Activated T-cell treated with anti-CD3 and anti-CD28 coated beads for 4 hours (primary cell): Measurements from ENCODE around the gene USH1G.
"Not testable (repeated sequence)": the region's sequence is repeated elsewhere in the genome, so short reads cannot be mapped to it uniquely, and the experiment has no call there.

Experiments used
- DNase-seq: peaks from one replicate; pipeline ENCODE4 v3.0.0-alpha.2; 2020

USH1G gene

DNA sequence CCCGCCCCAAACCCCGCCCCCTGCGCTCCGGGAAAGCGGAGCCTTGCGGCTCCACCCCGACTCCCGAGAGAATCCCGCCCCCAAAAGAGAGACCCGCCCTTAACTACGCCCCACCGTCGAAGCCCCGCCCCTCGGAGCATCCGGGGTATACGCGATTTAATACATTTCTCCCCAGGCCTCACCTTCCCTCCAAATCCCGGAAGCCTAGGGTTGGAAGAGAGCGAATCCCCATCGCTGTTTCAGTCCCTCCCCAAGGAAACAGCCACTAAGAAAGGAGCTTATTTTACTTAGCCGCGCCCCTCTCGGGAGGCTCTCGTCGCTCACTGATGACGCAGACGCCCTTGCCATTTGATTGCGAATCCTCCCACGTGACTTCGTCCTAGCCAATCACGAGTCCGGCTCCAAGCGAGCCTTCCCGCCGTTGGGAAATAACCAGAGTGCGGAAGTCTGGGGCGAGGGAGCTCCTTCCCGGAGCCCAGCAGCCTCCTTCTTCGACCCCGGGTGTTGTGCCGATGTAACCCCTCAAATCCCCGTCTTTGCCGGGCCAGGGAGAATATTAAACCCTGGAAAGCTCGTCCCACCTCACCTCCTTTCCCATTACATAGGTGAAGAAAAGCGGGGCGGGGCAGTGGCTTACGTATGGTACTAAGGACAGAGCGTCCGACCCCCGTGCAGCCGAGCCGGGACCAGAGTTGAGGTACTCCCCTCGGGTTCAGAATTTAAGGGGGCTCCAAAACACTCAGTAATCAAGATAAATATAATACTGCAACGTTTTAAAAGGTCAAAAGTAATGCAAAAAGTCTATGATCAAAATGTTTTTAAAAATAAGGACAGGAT lies 49.8 kb downstream of the USH1G start:
- peak; percentile 99 for DNase-seq

DNA sequence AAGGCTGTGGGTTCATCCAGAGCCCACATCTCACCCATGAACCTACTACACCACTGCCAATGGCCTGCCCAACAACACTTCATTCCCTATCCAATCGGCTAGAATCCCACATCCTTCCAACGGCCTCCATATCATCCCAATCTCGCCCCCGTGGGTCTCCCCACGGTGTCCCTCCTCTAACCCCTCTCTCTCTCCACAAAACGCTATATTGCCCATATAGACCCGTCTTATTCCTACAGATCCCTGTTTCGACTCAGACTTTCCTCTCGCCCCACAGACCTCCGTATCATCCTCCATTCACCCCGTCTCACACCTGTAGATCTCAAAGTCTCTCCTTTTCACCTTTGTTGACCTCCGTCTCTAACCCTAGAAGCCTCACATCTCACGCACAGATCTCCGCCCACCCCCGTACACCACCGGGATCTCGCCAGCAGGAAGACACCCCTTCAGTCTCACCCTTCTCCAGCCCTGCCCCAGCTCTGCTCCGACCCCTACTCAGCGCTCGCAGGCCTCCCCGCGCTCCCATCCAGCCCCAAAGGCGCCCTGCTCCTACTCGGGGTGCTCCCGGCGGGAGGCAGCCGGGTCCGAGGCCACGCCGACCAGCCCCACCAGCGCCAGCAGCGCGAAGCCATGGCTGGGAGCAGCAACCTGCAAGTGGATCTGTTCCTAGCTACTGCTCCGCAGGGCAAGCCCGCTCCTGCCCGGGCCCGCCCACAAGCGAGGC lies 50.6 kb downstream of the USH1G start, which contains the start of gene FDXR:
FDXR (minus strand) TSS at position 682 of the 724 bp plus-strand sequence; CDS start at position 632, 50 bp downstream.
- peak; percentile 11 for DNase-seq

DNA sequence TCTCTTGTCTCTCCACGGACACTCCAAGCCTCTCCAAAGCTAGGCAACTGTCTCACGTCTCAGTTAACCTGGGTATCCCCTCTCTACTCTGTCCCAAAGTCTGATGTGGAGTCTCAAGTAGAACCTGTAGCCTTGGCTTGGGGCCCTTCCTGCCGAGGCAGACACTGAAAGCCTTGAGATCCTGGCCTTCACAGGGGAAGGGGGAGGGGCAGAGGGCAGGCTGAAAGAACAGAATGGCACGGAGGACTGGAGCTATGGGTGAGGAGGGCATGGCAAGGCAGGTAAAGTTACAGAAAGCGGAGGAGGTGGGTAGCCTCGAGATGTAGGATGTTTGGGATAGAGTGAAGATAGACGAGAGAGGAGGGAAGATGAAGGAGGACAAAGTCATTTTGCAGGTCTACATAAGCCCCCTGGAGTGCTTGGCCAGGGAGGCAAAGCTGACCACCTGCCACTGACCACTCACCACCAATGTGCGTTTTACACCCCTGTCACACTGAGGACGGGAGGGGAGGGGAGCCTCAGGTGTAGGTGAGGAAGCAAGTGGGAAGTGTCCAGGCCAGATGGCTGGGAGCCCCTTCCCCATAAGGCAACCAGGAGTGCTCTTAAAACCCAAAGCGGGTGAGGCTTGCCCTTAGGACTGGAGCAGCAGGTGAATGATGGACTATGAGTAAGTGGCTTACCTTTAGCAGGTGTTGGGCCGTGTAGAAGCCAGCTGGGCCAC lies 51.5 kb downstream of the USH1G start:
- DNase-seq: no peak

DNA sequence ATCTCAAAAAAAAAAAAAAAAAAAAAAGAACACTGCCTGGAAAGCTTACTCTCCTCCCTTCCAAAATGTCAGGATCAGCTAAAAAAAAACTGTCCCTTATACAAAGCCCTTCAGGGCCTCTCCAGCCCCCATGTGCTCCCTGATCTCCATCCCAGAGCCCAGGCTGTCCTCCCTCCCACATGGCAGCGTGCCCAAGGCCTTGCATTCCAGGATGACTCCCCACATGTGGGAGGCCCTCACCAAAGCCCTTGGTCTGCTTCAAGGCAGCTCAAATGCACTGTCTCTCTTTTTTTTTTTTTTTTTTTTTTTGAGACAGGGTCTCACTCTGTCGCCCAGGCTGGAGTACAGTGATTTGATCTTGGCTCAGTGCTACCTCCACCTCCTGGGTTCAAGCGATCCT lies 52.5 kb downstream of the USH1G start:
- DNase-seq: no peak

DNA sequence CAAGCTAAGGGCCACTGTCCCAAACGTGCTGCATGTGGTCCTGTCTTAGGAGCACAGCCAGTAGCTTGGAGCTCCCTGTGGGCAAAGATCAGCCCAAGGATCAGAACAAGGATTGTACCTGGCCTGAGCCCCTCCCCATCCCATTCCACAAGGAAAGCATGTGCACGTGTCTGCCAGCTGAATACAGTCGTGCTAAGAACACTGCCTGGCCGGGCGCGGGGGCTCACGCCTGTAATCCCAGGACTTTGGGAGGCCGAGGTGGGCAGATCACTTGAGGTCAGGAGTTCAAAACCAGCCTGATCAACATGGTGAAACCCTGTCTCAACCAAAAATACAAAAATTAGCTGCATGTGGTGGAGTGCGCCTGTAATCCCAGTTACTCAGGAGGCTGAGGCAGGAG lies 53.0 kb downstream of the USH1G start:
- DNase-seq: not testable (repeated sequence)

DNA sequence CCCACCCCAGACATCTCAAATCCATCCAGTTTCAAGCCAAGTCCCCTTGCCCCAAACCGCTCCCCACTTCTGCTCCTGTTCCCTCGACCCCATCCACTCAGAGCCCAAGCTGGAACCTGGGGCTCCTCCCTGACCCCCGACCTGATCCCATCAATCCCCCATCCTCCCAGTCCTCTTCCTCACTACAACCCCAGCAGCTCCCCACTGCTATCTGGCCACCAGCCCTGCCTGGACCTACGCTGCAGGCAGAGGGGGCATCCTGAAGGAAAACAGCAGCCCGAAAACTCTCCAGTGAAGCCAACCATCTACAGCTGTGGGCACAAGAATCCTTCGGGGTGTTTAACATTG lies 54.2 kb downstream of the USH1G start:
- DNase-seq: no peak

DNA sequence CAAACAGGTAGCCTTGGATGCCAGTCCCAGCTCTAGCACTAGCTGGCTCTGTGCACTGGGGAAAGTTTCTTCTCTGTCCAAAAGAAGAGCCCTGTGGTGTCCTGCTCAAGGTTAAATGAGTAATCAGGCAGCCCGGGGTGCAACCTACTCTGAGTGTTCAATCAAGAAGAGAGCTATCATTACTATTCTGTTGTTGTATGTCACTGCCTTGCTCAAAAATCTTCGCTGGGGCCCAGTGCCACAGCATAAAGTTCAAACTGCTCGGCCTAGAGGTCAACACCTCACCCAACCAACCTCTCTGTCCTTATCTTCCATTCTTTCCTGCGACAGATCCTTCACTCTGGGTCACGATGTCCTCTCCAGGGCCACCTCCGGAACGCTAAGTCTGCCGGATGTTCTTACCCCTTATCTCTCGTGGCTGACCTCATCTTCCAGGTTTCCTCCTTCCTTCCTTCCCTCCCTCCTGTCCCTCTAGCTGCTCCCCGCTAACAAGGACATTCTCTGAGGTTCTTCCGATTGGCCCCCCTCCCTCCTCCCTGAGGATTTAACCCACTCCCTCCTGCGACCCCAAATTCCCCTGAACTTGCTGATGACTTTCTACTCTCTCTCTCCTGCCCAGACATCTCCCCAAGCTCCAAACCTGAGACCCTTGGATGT lies 54.7 kb downstream of the USH1G start:
- no peak for DNase-seq

DNA sequence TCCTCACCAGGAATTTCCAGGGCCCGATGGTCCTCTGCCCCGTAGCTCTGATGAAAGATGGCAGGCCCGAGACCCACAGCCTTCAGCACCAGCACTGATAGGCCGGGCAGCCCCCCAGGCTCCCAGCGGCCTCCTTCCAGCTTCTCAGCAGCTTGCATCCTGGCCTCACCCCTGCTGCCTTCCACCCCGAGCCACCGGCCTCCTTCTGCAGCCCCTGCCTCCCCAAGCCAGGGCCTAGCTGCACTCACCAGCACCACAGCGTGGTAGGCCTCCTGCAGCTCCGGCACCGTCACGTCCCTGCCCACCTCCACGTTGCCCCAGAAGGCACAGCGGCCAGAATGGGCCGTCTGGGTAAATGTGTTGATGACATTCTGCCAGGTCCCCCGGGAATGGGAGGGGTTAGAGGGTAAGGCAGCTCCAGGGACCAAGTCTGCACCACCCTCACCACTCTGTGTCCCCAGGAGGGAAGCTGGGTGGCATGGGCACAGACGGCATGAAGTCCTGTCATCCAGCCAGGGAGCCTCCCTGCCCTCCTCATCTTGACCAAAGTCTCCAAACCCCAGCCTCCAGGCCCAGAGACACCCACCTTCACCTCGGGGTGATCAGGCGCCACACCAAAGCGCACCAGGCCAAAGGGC lies 56.7 kb downstream of the USH1G start:
- no peak for DNase-seq
